NCI-H1436 (cell line): Measurements from ENCODE around the gene ADGRG1.
A peak's percentile ranks its signal among the peaks of the same experiment; 100 is the strongest.

Experiments used
- DNase-seq: peaks from one replicate; lab custom pipeline; 2025; lab: John Stamatoyannopoulos, UW

ADGRG1 gene

DNA sequence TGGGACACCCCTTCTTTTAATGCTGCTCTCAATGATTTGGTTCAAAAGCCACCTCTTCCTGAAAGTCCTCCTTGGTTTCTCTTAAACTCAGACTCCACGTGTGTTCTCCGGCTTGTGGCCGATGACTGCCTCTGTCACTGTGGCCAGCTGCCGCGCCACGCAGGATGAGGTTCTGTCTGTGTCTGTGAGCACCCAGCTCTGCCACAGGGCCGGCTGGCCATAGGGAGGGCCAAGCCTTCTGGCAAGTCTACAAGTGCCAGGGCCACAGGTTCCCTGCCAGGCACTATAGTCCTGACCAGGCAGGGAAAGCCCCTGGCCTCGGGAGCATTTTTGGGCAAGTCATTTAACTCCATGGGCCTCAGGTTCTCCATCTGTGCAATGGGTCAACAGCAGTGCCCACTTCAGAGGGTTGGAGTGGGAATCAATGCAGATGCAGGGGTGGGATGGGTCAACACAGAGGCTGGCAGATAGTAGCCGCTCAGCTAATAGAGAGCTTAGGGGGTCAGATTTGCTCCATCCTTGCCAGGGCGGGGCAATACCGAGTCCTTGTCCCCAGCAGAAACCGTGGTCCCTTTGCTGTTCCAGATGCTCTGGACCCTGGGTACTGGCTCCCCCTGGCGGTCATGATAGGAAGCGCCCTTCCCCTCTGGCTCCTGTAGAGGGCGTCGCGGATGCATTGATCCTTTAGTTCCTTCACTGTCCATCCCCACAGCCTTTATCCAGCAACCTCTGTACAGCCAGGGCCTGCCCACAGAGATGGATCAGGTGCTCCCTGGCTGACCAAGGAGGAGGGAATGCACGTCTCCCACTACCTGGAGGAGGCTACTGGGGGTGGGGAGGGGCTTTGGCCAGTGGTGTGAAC lies 20.4 kb downstream of the ADGRG1 start:
- DNase-seq, result peak; percentile 72

DNA sequence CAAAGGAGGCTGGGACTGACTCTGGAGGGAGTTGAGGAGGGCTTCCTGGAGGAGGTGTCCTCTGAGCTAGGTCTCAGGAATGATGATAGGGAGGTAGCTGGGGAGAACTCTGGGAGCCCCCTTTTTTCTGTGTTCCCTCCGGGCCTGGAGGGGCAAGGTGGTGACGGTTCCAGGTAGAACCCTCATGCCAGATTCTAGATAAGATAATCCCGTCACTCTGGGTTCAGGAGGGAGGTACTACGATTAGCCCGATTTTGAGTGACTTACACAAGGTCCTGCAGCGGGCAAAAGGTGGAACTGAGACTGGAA lies 21.0 kb downstream of the ADGRG1 start:
- no peak for DNase-seq

DNA sequence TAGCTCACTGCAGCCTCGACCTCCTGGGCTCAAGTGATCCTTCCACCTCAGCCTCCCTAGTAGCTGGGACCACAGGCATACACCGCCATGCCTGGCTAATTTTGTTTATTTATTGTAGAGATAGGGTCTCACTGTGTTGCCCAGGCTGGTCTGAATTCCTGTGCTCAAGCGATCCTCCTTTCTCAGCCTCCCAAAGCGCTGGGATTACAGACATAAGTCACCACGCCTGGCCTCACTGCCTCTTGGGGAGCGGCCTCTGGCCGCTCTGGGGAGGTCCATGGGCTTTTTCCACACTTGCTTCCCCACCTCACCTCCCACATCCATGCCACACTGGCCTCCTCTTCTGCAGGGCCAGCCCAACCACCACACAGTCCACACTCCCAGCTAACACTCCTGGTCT lies 21.4 kb downstream of the ADGRG1 start:
- DNase-seq, result no peak

DNA sequence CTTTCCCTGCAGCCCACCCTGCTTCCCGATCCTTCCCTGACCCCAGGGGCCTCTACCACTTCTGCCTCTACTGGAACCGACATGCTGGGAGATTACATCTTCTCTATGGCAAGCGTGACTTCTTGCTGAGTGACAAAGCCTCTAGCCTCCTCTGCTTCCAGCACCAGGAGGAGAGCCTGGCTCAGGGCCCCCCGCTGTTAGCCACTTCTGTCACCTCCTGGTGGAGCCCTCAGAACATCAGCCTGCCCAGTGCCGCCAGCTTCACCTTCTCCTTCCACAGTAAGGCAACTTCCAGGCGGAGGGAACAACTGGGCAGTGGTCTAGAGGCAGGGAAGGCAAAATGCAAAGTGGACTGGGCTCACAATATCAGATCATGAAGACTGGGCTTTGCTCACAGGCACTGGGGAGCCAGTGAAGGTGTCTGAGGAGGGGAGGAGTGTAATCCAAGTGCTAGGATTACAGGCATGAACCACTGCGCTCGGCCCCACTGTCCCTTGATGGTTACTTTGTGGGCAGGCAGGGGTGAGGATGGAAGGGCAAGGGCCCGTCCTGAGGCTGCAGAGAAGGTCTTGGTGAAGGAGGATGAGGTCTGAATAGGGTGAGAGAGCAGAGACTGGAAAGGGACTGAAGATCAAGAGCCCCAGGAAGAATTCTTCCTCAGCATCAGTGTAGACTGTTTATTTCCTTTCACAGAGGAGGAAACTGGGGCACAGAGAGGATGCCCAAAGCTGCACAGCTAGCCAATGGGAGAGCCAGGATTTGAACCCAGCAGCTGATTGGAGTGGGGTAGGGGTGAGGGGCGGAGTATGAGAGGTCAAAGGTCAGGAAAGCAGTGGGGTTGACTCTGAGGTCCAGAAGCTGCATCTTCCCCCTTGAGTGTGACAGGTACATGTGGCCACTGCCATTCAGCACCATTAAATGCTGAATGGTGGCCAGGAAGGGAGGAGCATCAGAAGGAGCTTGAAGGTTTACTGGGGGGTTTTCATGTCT lies 23.2 kb downstream of the ADGRG1 start:
- no peak for DNase-seq

DNA sequence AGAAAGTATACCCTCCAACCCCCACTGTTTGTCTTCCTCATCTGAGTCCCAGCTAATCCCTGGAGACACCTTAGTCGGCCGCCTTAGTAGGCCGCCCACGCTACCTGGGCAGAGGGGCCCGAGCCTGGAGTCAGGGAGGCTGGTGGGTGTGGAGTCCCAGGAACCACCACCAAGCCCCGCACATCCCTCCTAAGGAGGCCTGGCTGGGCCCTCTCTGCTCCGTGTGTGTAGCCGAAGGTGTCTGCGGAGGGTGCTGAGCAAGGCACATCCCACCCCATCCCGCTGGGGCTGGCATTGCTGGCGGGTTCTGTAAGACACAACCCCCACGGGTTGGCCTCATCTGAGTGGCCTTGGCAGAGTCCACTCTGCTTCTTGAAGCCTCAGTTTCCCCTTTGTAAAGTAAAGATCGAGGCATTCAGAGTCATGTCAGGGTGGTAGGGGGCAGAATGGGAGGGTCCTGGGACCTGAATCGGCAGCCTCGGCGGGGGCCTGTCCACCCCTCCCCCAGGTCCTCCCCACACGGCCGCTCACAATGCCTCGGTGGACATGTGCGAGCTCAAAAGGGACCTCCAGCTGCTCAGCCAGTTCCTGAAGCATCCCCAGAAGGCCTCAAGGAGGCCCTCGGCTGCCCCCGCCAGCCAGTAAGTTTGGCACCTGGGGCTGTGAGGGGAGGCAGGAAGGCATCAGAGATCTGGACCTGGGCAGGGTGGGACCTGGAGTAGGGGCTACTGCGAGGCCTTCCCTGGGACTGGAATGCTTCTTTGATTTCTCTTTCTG lies 24.5 kb downstream of the ADGRG1 start:
- DNase-seq, result no peak

DNA sequence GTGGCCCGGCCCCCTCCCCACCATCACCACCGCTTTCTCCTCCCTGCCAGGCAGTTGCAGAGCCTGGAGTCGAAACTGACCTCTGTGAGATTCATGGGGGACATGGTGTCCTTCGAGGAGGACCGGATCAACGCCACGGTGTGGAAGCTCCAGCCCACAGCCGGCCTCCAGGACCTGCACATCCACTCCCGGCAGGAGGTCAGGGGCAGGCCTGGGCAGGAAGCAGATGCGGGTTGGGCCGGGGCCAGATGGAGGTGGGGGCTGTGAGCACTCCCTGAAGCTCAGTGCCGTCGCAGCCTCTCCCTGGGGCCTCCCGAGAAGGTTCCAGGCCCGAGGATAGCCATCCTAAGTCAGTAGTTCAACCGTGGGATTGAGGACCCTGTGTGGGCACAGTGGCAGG lies 25.5 kb downstream of the ADGRG1 start:
- no peak for DNase-seq

DNA sequence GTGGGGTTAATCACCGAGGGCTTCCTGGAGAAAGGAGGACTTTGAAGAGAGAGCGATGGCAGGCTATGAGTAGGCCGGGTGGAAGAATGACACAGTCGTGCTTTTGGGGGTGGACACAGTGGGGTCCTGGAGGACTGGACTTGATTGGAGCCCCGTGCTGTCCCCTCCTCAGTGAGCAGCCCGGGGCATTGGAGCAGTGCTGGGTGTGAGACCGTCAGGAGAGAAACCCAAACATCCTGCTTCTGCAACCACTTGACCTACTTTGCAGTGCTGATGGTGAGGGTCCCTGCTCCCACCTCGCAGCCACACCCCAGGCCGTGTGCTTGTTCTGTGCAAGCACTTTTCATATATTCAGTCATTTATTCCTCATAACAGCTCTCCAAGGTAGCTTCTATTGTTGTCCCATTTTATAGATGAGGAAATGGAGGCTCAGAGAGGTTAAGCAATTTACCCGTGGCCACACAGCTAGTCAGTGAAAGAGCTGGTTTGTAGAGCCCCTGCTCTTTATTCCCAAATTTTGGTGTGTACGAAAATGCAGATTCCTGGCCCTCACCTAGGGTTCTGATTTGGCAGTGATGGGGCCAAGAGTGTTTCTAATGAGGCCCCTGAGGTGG lies 28.0 kb downstream of the ADGRG1 start:
- DNase-seq, result no peak

DNA sequence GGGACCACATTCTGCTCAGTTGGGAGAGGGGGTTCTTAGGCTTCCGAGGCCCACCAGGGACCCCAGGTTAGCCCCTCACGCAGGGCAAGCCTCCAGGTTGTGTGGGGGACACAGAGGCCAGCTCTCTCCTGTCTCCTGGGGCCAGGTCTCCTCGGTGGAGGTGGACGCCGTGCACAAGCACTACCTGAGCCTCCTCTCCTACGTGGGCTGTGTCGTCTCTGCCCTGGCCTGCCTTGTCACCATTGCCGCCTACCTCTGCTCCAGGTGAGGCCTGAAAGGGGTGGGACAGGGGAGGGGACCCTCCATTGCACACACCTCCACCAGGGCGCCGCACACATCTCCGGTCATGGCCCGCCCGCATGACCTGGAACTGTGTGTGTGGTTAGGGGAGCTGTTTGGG lies 28.8 kb downstream of the ADGRG1 start:
- no peak for DNase-seq

DNA sequence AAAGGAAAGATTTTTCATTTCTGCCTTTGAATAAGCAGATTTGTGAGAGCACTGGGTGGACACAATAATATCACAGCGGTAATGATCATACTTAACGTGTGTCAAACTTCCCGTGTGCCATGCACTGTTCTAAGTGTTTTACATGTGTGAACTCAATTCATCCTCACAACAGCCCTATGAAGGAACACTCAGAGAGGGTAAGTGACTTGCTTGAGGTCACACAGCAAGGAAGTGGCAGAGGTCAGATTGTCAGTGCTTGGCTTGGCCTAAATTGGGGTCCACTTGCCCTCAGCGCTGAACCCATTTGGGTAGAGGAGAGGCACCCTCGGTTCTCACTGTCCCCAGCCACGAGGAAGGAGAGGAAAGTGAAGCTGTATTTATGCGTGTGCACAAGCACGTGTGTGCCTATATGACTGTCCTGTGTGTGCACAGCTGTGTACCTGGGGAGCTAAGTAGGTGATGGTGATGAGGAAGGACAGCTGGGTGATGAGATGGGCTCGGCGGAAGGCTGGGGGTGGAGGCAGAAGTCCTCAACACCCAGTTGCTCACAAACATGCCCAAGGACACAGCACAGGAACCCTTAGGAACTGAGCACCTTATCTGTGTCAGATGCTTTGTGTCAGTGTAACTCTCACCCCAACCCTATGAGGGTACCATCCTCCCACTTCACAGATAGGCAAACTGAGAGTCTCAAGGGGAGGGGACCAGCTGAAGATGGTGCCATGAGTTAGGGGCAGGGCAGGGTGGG lies 29.9 kb downstream of the ADGRG1 start:
- no peak for DNase-seq

DNA sequence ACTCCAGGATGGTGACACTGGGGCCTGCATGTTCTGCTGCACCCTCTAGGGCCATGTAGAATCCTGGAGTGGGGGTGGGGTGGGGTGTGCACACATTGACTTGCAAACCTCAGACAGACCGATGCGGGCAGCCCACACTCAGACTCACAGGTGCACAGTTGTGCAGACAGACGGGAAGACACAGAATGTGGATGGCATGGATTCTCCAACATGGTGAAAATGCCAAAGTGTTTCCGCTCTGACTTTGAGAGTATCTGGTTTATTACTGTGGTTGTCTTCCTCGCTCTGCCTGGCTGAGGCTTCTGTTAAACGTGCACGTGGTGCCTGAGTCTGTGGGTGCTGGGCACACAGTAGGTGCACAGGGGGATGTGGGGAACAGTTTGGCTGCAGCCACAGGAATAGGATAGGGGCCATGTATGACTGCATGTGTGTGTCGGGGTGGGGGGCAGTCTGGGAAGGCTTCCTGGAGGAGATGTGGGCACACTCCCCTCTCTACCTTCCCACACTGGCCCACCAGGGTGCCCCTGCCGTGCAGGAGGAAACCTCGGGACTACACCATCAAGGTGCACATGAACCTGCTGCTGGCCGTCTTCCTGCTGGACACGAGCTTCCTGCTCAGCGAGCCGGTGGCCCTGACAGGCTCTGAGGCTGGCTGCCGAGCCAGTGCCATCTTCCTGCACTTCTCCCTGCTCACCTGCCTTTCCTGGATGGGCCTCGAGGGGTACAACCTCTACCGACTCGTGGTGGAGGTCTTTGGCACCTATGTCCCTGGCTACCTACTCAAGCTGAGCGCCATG lies 30.6 kb downstream of the ADGRG1 start:
- DNase-seq, result no peak

DNA sequence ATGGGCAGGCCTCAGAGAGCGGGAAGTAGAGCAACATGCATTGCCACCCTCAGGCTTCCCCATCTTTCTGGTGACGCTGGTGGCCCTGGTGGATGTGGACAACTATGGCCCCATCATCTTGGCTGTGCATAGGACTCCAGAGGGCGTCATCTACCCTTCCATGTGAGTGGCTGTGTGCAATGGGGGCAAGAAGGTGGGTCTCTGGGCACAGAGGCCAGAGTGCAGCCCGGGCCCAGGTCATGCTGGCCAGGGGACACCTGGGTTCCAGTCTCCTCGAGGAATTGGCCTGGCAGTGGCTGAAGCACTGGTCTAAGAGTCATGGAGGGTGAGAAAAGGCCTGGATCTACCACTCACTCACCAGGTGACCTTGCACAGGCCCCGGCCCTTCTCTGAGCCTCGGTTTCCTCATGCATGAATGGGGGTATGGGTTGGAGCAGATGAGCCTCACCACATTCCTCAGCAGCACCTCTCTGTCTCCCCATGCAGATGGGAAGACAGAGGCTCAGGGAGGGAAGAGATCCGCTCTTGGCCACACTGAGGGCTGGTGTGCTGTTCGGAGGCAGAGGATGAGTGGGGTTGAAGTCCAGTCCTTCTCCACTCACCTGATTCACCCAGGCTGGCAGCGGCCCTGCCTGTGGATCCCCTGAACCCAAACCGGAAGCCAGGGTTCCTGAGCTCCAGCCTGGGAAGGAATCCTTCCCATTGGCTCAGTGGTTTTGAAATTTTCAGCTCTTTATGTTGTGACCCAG lies 32.5 kb downstream of the ADGRG1 start:
- DNase-seq, result no peak

DNA sequence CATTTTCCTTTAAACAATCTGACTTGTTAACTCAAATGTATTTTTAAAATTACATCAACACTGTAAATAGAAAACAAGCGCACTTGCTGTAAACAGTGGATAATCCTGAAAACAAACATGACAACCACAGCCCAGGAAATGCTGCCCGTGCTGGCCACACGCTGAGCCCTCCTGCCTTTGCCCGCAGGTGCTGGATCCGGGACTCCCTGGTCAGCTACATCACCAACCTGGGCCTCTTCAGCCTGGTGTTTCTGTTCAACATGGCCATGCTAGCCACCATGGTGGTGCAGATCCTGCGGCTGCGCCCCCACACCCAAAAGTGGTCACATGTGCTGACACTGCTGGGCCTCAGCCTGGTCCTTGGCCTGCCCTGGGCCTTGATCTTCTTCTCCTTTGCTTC lies 33.1 kb downstream of the ADGRG1 start:
- no peak for DNase-seq

DNA sequence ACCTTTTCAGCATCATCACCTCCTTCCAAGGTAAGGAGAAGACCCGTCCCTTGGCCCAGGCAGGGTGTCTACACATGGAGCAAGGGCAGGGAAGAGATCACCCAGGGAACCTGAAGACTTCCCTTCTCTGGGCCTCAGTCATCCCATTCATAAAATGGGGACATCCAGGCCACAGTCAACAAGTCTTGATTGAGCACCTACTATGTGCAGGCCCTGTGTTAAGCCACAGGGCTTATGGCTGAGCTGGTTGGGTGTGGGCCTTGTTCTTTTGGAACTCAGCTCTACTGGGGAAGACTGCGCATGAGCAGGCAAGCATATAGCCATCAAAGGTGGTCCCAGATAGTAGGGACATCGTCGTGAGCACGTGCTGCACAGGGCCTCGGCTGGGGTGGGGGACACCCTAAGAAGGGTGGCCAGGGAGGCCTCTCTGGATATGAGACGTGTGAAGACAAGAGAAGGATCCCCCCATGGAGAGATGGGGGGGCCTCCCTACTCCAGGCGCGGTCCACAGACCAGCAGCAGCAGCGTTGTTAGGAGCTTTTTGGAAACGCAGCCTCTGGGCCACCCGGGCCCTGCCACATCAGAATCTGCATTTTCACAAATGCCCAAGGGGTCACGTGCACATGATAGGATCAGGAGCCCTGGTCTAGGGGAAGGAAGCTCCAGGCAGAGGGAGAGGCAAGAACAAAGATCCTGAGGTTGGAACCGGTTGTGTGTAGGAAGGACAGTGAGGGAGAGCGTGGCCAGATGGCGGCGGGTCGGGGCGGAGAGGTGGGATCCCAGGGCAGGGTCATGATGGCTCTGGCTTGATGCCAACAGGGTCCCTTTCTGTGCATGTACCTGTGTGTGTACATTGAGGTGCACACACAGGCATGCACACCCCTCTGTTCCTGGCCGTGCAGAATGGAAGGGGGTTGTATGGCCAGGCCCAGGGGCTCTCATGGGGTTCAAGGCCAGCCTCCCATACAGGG lies 33.8 kb downstream of the ADGRG1 start:
- DNase-seq, result no peak

DNA sequence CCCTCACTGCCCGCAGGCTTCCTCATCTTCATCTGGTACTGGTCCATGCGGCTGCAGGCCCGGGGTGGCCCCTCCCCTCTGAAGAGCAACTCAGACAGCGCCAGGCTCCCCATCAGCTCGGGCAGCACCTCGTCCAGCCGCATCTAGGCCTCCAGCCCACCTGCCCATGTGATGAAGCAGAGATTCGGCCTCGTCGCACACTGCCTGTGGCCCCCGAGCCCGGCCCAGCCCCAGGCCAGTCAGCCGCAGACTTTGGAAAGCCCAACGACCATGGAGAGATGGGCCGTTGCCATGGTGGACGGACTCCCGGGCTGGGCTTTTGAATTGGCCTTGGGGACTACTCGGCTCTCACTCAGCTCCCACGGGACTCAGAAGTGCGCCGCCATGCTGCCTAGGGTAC lies 35.0 kb downstream of the ADGRG1 start:
- DNase-seq, result no peak

DNA sequence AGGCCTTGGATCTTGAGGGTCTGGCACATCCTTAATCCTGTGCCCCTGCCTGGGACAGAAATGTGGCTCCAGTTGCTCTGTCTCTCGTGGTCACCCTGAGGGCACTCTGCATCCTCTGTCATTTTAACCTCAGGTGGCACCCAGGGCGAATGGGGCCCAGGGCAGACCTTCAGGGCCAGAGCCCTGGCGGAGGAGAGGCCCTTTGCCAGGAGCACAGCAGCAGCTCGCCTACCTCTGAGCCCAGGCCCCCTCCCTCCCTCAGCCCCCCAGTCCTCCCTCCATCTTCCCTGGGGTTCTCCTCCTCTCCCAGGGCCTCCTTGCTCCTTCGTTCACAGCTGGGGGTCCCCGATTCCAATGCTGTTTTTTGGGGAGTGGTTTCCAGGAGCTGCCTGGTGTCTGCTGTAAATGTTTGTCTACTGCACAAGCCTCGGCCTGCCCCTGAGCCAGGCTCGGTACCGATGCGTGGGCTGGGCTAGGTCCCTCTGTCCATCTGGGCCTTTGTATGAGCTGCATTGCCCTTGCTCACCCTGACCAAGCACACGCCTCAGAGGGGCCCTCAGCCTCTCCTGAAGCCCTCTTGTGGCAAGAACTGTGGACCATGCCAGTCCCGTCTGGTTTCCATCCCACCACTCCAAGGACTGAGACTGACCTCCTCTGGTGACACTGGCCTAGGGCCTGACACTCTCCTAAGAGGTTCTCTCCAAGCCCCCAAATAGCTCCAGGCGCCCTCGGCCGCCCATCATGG lies 35.7 kb downstream of the ADGRG1 start:
- DNase-seq, result no peak

DNA sequence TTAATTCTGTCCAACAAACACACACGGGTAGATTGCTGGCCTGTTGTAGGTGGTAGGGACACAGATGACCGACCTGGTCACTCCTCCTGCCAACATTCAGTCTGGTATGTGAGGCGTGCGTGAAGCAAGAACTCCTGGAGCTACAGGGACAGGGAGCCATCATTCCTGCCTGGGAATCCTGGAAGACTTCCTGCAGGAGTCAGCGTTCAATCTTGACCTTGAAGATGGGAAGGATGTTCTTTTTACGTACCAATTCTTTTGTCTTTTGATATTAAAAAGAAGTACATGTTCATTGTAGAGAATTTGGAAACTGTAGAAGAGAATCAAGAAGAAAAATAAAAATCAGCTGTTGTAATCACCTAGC lies 36.2 kb downstream of the ADGRG1 start:
- no peak for DNase-seq

DNA sequence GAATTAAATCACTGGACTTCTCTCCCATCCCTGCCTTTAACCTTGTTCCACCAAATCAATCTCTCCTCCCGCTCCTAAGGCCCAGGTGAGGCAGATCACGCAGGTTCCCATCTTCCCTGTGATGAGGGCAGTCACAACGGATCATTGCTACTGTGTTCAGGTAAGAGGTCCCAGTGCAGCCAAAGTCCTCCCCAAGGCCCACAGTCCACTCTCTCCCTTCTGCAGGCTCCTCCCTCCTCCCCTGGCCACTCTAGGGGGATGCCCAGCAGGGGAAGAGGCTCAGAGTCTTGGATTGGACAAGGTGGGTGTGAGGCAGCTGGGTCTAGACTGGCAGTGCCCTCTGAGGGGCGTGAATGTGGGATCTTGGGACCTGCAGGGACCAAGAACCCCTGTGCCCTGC lies 37.1 kb downstream of the ADGRG1 start:
- no peak for DNase-seq
